SK-N-SH treated with all-trans-retinoic acid at 6 μM for 48 hours (cell line): Measurements from ENCODE around the gene C7orf57.

Source experiments
- ATAC-seq: fragments of 200-7000 bp; cut with Tn5 transposase; 3 replicates; pipeline ENCODE4 v1.9.1; 2020; ENCODE audit warnings: mild to moderate bottlenecking, moderate library complexity
- ARNTL ChIP-seq: fragments of 450-650 bp; formaldehyde crosslinking; IDR thresholded peaks from 2 replicates; pipeline ENCODE4 v1.5.0; 2020; ENCODE audit warnings: low read depth, mild to moderate bottlenecking, moderate library complexity, borderline replicate concordance
- BACH2 ChIP-seq: fragments of 250-450 bp; sonication (Bioruptor Pico); IDR thresholded peaks from 2 replicates; pipeline ENCODE4 v1.9.0; 2021; ENCODE audit warnings: mild to moderate bottlenecking, borderline replicate concordance
- CREB5 ChIP-seq: fragments of 250-450 bp; sonication (Bioruptor Pico); IDR thresholded peaks from 2 replicates; pipeline ENCODE4 v1.5.1; 2020; ENCODE audit warnings: low read depth, mild to moderate bottlenecking, moderate library complexity
- CSDC2 ChIP-seq: fragments of 250-450 bp; sonication (Bioruptor Pico); IDR thresholded peaks from 2 replicates; pipeline ENCODE4 v1.5.0; 2020; ENCODE audit warnings: mild to moderate bottlenecking, moderate library complexity
- ESRRG ChIP-seq: fragments of 250-450 bp; sonication (Bioruptor Pico); IDR thresholded peaks from 2 replicates; pipeline ENCODE4 v1.6.1; 2021; ENCODE audit warnings: mild to moderate bottlenecking
- GLIS3 ChIP-seq: fragments of 250-450 bp; sonication (Bioruptor Pico); IDR thresholded peaks from 2 replicates; pipeline ENCODE4 v1.5.0; 2020; ENCODE audit warnings: mild to moderate bottlenecking, moderate library complexity
- ISL1 ChIP-seq: fragments of 250-450 bp; sonication (Bioruptor Pico); IDR thresholded peaks from 2 replicates; pipeline ENCODE4 v2.1.2; 2022; ENCODE audit warnings: mild to moderate bottlenecking, moderate library complexity
- OSR1 ChIP-seq: fragments of 250-450 bp; sonication (Bioruptor Pico); IDR thresholded peaks from 2 replicates; pipeline ENCODE4 v1.8.0; 2022; ENCODE audit warnings: moderate library complexity, mild to moderate bottlenecking, inconsistent platforms
- POU6F1 ChIP-seq: fragments of 250-450 bp; sonication (Bioruptor Pico); IDR thresholded peaks from 2 replicates; pipeline ENCODE4 v1.8.0; 2021; ENCODE audit warnings: low read depth, mild to moderate bottlenecking, moderate library complexity, borderline replicate concordance
- PPARA ChIP-seq: fragments of 250-450 bp; sonication (Bioruptor Pico); IDR thresholded peaks from 2 replicates; pipeline ENCODE4 v1.5.0; 2020; ENCODE audit warnings: mild to moderate bottlenecking, borderline replicate concordance
- RARB ChIP-seq: fragments of 250-450 bp; sonication (Bioruptor Pico); IDR thresholded peaks from 2 replicates; pipeline ENCODE4 v1.8.0; 2021; ENCODE audit warnings: mild to moderate bottlenecking, moderate library complexity
- SNAI2 ChIP-seq: fragments of 250-450 bp; sonication (Bioruptor Pico); IDR thresholded peaks from 2 replicates; pipeline ENCODE4 v1.5.0; 2020; ENCODE audit warnings: mild to moderate bottlenecking, moderate library complexity
- TCF4 ChIP-seq: fragments of 250-450 bp; sonication (Bioruptor Pico); IDR thresholded peaks from 2 replicates; pipeline ENCODE4 v1.8.0; 2021; ENCODE audit warnings: mild to moderate bottlenecking, moderate library complexity, borderline replicate concordance
- TOX ChIP-seq: fragments of 250-450 bp; sonication (Bioruptor Pico); IDR thresholded peaks from 2 replicates; pipeline ENCODE4 v1.8.0; 2021; ENCODE audit warnings: mild to moderate bottlenecking, moderate library complexity, borderline replicate concordance
- TSHZ2 ChIP-seq: fragments of 250-450 bp; sonication (Bioruptor Pico); IDR thresholded peaks from 2 replicates; pipeline ENCODE4 v1.5.0; 2020; ENCODE audit warnings: mild to moderate bottlenecking, moderate library complexity
- ZC3H10 ChIP-seq: fragments of 250-450 bp; sonication (Bioruptor Pico); IDR thresholded peaks from 2 replicates; pipeline ENCODE4 v1.5.1; 2021; ENCODE audit warnings: mild to moderate bottlenecking, moderate library complexity
- ZFP3 ChIP-seq: fragments of 250-450 bp; sonication (Bioruptor Pico); IDR thresholded peaks from 2 replicates; pipeline ENCODE4 v1.5.0; 2020; ENCODE audit warnings: mild to moderate bottlenecking, moderate library complexity
- ZFP30 ChIP-seq: fragments of 450-650 bp; formaldehyde crosslinking; IDR thresholded peaks from 2 replicates; pipeline ENCODE4 v1.5.0; 2022; ENCODE audit warnings: mild to moderate bottlenecking, moderate library complexity
- ZNF70 ChIP-seq: fragments of 450-650 bp; formaldehyde crosslinking; IDR thresholded peaks from 2 replicates; pipeline ENCODE4 v1.5.0; 2020; ENCODE audit warnings: mild to moderate bottlenecking, moderate library complexity
- ZNF8 ChIP-seq: fragments of 450-650 bp; formaldehyde crosslinking; IDR thresholded peaks from 2 replicates; pipeline ENCODE4 v1.5.0; 2020; ENCODE audit warnings: mild to moderate bottlenecking, moderate library complexity
- TF ChIP-seq, protein P1 (sequence below): fragments of 250-450 bp; sonication (Bioruptor Pico); IDR thresholded peaks from 2 replicates; pipeline ENCODE4 v1.5.1; 2021; ENCODE audit warnings: mild to moderate bottlenecking, moderate library complexity

C7orf57 gene

DNA sequence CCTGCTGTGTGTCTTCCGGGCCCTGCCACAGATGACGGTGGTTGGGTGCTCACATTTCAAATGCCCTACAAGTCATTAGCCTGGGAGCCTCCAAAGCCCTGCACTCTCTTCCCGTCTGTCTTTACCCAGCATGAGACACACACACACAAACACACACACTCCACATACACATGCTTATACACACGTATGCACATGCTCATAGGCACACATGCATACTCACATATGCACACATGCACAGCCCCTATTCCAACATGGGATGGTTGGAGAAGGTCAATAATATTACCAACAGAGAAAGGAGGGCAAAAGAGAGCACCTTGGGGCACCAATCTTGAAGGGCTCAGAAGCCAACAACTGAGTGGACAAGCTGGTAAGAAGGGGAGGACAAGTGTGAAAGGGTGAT lies 25.4 kb upstream of the C7orf57 start:
- no peak for TF ChIP-seq GLIS3 (CRISPR knock-in tag)
- no peak for TF ChIP-seq ZC3H10
- TF ChIP-seq ZFP3 (CRISPR knock-in tag) = no peak
- TF ChIP-seq ZNF8 = no peak
- TF ChIP-seq ZNF70 (CRISPR knock-in tag) = no peak
- no peak for TF ChIP-seq CSDC2 (CRISPR knock-in tag)
- no peak for TF ChIP-seq BACH2 (CRISPR knock-in tag)
- no peak for TF ChIP-seq CREB5
- no peak for TF ChIP-seq ISL1 (CRISPR knock-in tag)
- no peak for TF ChIP-seq TSHZ2
- TF ChIP-seq ARNTL (CRISPR knock-in tag) = no peak
- TF ChIP-seq OSR1 (CRISPR knock-in tag) = no peak
- no peak for TF ChIP-seq PPARA (CRISPR knock-in tag)
- no peak for TF ChIP-seq TOX (CRISPR knock-in tag)
- TF ChIP-seq, protein P1, sequence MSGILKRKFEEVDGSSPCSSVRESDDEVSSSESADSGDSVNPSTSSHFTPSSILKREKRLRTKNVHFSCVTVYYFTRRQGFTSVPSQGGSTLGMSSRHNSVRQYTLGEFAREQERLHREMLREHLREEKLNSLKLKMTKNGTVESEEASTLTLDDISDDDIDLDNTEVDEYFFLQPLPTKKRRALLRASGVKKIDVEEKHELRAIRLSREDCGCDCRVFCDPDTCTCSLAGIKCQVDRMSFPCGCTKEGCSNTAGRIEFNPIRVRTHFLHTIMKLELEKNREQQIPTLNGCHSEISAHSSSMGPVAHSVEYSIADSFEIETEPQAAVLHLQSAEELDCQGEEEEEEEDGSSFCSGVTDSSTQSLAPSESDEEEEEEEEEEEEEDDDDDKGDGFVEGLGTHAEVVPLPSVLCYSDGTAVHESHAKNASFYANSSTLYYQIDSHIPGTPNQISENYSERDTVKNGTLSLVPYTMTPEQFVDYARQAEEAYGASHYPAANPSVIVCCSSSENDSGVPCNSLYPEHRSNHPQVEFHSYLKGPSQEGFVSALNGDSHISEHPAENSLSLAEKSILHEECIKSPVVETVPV (CRISPR knock-in tag) = no peak
- no peak for TF ChIP-seq TCF4
- TF ChIP-seq POU6F1 (CRISPR knock-in tag) = no peak
- ATAC-seq = no peak

DNA sequence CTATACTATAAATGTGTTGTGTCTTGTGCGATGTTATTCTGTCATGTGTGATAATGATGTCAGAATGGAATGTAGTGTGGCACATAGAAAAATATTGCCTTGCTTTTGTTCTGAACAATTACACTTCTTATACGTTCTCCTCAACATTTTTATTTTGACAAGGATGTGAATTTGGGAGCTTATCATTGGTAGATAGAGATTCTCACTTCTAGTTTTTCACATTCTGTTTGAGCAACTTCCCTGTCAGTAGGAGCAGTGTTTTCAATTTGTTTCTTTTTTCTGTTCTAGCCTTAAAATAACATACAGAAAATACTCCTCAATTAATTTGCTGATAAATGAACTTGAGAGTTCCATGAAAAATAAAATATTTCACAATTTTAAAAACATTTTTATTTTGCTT lies 24.0 kb upstream of the C7orf57 start:
- TF ChIP-seq, protein P1 (CRISPR knock-in tag) = no peak
- TF ChIP-seq ZFP30 (CRISPR knock-in tag) (no peak), CREB5 (no peak), CSDC2 (CRISPR knock-in tag) (no peak)
- ATAC-seq = no peak

DNA sequence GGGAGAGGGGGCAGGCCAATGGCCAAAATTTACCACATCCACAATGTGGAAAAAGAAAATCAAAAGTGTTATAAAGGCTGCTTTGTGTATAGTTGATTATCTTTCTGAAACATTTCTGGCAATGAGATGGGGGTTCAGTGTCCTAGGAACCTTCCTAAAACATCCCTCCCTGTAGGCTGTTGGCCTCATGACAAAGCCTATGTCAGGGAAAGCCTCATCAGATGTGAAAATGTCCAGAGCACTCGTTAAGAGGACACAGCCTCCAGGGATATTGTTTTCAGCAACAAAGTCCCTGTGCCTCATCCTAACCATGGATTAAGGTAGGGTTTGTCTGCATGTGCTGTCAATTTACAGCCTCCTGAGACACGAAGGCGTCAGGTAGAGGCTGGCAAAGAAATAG lies 23.4 kb upstream of the C7orf57 start:
- no peak for ATAC-seq
- TF ChIP-seq POU6F1 (CRISPR knock-in tag) (no peak), ESRRG (CRISPR knock-in tag) (no peak), SNAI2 (CRISPR knock-in tag) (no peak), TOX (CRISPR knock-in tag) (no peak), RARB (CRISPR knock-in tag) (no peak), ISL1 (CRISPR knock-in tag) (no peak), ZFP30 (CRISPR knock-in tag) (no peak), OSR1 (CRISPR knock-in tag) (no peak), CREB5 (no peak), TSHZ2 (no peak), TCF4 (no peak)
